HepG2 (cell line): ENCODE data around the gene LSM10. TPM values are rescaled to one million over a fixed set of nuclear protein-coding genes. Genes with fewer than 3 reads are reported as not detected.
A peak's percentile ranks its signal among the peaks of the same experiment; 100 is the strongest.

Experiments used
- EHMT2 ChIP-seq: fragments of 200-600 bp; sonication (generic); IDR thresholded peaks from 2 replicates; pipeline ENCODE4 v1.7.0; 2017; ENCODE audit warnings: antibody characterized with exemption, low read depth, low read length, borderline replicate concordance
- ELF1 ChIP-seq: sonication (generic); formaldehyde crosslinking; IDR thresholded peaks from 2 replicates; pipeline ENCODE4 v1.4.0; 2020; ENCODE audit warnings: missing genetic modification reagents
- FOXK2 ChIP-seq: fragments of 450-650 bp; IDR thresholded peaks from 2 replicates; pipeline ENCODE4 v1.6.1; 2016
- KDM2A ChIP-seq: sonication (generic); formaldehyde crosslinking; IDR thresholded peaks from 2 replicates; pipeline ENCODE4 v1.4.0; 2020; ENCODE audit warnings: low read depth, missing genetic modification reagents, borderline replicate concordance
- RBFOX2 ChIP-seq: fragments of 200-400 bp; formaldehyde crosslinking; IDR thresholded peaks from 2 replicates; pipeline ENCODE4 v1.6.1; 2017; ENCODE audit warnings: low read depth, mild to moderate bottlenecking, low read length
- ZFP1 ChIP-seq: IDR thresholded peaks from 2 replicates; pipeline ENCODE4 v1.6.1; 2016
- ZFP82 ChIP-seq: sonication (generic); formaldehyde crosslinking; IDR thresholded peaks from 2 replicates; pipeline ENCODE4 v1.5.1; 2020; ENCODE audit warnings: mild to moderate bottlenecking, missing genetic modification reagents, borderline replicate concordance
- ZNF256 ChIP-seq: sonication (generic); formaldehyde crosslinking; conservative IDR thresholded peaks from 2 replicates; pipeline ENCODE4 v1.4.0; 2020; ENCODE audit warnings: missing genetic modification reagents
- ZNF274 ChIP-seq: sonication (generic); formaldehyde crosslinking; IDR thresholded peaks from 2 replicates; pipeline ENCODE4 v1.5.1; 2020; ENCODE audit warnings: mild to moderate bottlenecking, missing genetic modification reagents
- ZNF292 ChIP-seq: sonication (generic); formaldehyde crosslinking; IDR thresholded peaks from 2 replicates; pipeline ENCODE4 v1.8.1; 2022; ENCODE audit warnings: mild to moderate bottlenecking, low read depth, missing genetic modification reagents, borderline replicate concordance
- ZNF615 ChIP-seq: sonication (generic); formaldehyde crosslinking; IDR thresholded peaks from 2 replicates; pipeline ENCODE4 v1.5.0; 2020; ENCODE audit warnings: mild to moderate bottlenecking, missing genetic modification reagents, borderline replicate concordance
- ZNF746 ChIP-seq: sonication (generic); formaldehyde crosslinking; IDR thresholded peaks from 2 replicates; pipeline ENCODE4 v1.8.0; 2022; ENCODE audit warnings: mild to moderate bottlenecking, missing genetic modification reagents
- polyA plus RNA-seq, 8 experiments: library from polyadenylated mRNA; depleted of rRNA in 3 of 8; stranded (reverse) in 7 of 8; unstranded in 1 of 8; fragments of >200 nt; fragmentation: Illumina TruSeq in 4 of 8; extraction: Trizol in 4 of 8; gene quantifications; 2 replicates each; pipeline versions ENCODE4 v1.2.1 to v1.2.3, GENCODE V29; 2011 to 2016; ENCODE audit warnings: low read depth in 4 of 8, missing spikeins in 1 of 8, mixed read lengths in 1 of 8; ENCODE audit not compliant: insufficient read depth in 1 of 8
- total RNA-seq, 5 experiments: library from RNA; depleted of rRNA; stranded (reverse); fragments of >200 nt; fragmentation: Illumina TruSeq; extraction: Trizol; gene quantifications; 2 replicates each; pipeline ENCODE4 v1.2.3, GENCODE V29; 2016; ENCODE audit warnings: low read depth in 1 of 5
- TF ChIP-seq, protein P1 (sequence below): sonication (generic); formaldehyde crosslinking; IDR thresholded peaks from 2 replicates; pipeline ENCODE4 v1.8.1; 2023; ENCODE audit warnings: missing genetic modification reagents, mild to moderate bottlenecking, borderline replicate concordance
- TF ChIP-seq, protein P2 (sequence below): sonication (generic); formaldehyde crosslinking; IDR thresholded peaks from 2 replicates; pipeline ENCODE4 v1.5.0; 2020; ENCODE audit warnings: missing genetic modification reagents
- TF ChIP-seq, protein P3 (sequence below): IDR thresholded peaks from 2 replicates; pipeline ENCODE4 v1.6.1; 2016
- TF ChIP-seq, protein P4 (sequence below): fragments of 450-650 bp; IDR thresholded peaks from 2 replicates; pipeline ENCODE4 v1.6.1; 2017
- TF ChIP-seq, protein P5 (sequence below): sonication (generic); formaldehyde crosslinking; IDR thresholded peaks from 2 replicates; pipeline ENCODE4 v1.4.0; 2020; ENCODE audit warnings: missing genetic modification reagents, mild to moderate bottlenecking, borderline replicate concordance
- TF ChIP-seq, protein P6 (sequence below): sonication (generic); formaldehyde crosslinking; conservative IDR thresholded peaks from 2 replicates; pipeline ENCODE4 v1.4.0; 2020; ENCODE audit warnings: mild to moderate bottlenecking, missing genetic modification reagents, moderate library complexity

The LSM10 gene
- total and polyA plus RNA-seq, 2 of the 13 experiments (the other 11 are each of a cell fraction or from before 2014, with no cell fraction given), result 14.0 to 52.0 TPM

DNA sequence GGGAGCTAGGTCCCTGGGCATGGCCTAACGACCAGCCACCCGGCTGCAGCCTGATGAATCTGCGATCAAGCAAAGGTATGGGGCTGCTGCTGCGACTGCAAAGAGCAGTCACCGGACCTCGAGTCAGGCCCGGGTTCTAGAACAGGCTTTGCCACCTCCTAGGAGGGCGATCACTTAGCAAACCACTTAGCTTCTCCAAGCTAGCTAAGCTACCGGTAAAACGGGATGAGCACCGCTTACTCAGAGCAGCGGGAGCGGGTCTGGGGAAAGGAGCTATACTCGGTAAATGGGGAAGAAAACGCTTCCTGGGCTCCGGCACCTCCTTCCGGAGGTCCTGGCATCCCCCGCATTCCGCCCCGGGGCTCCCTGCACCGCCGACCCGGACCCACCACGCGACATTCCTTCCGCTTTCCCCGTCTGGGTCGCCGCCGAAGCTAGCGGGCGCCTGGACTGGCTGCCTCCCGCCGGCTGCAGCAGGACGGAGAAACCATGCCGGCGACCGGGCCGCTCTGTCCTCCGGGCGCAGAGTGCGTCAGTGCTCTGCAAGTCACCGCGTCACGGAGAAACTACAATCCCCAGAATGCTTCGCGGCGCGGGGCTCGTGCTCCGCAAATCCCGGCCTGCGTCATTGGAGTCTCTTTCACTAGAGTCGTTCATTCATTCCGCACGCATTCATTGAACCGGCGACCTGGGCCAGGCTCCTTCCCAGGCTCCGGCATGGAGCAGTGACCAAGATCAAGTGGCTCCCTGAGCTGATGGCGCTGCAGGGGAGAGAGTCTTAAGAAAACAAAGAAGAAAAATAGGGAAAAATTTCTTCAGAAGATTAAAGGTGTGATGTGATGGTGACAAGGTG, at the start of gene LSM10 (continued):
- TF ChIP-seq ZNF274 (peak; percentile 70), ELF1 (CRISPR knock-in tag) (peak; percentile 73), KDM2A (CRISPR knock-in tag) (peak; percentile 86), EHMT2 (no peak), ZNF615 (CRISPR knock-in tag) (0 out of 2 replicates have a peak, but pooled peaks have one; percentile 40), ZFP1 (CRISPR knock-in tag) (peak; percentile 67; the same call in 1 of the 2 replicates), ZNF256 (CRISPR knock-in tag) (0 out of 2 replicates have a peak, but pooled peaks have one; percentile 30), FOXK2 (no peak), ZNF292 (peak; percentile 65; the same call in 1 of the 2 replicates), ZFP82 (CRISPR knock-in tag) (no peak), ZNF746 (CRISPR knock-in tag) (0 out of 2 replicates have a peak, but pooled peaks have one; percentile 39), RBFOX2 (peak; percentile 89)
- TF ChIP-seq, protein P1, sequence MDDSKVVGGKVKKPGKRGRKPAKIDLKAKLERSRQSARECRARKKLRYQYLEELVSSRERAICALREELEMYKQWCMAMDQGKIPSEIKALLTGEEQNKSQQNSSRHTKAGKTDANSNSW, result peak; percentile 47; the same call in 1 of the 2 replicates
- TF ChIP-seq, protein P2, sequence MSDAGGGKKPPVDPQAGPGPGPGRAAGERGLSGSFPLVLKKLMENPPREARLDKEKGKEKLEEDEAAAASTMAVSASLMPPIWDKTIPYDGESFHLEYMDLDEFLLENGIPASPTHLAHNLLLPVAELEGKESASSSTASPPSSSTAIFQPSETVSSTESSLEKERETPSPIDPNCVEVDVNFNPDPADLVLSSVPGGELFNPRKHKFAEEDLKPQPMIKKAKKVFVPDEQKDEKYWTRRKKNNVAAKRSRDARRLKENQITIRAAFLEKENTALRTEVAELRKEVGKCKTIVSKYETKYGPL, result no peak; the same call in 1 of the 2 replicates
- TF ChIP-seq, protein P3, sequence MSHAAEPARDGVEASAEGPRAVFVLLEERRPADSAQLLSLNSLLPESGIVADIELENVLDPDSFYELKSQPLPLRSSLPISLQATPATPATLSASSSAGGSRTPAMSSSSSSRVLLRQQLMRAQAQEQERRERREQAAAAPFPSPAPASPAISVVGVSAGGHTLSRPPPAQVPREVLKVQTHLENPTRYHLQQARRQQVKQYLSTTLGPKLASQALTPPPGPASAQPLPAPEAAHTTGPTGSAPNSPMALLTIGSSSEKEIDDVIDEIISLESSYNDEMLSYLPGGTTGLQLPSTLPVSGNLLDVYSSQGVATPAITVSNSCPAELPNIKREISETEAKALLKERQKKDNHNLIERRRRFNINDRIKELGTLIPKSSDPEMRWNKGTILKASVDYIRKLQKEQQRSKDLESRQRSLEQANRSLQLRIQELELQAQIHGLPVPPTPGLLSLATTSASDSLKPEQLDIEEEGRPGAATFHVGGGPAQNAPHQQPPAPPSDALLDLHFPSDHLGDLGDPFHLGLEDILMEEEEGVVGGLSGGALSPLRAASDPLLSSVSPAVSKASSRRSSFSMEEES (CRISPR knock-in tag), result peak; percentile 77
- TF ChIP-seq, protein P4, sequence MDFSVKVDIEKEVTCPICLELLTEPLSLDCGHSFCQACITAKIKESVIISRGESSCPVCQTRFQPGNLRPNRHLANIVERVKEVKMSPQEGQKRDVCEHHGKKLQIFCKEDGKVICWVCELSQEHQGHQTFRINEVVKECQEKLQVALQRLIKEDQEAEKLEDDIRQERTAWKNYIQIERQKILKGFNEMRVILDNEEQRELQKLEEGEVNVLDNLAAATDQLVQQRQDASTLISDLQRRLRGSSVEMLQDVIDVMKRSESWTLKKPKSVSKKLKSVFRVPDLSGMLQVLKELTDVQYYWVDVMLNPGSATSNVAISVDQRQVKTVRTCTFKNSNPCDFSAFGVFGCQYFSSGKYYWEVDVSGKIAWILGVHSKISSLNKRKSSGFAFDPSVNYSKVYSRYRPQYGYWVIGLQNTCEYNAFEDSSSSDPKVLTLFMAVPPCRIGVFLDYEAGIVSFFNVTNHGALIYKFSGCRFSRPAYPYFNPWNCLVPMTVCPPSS, result no peak
- TF ChIP-seq, protein P5, sequence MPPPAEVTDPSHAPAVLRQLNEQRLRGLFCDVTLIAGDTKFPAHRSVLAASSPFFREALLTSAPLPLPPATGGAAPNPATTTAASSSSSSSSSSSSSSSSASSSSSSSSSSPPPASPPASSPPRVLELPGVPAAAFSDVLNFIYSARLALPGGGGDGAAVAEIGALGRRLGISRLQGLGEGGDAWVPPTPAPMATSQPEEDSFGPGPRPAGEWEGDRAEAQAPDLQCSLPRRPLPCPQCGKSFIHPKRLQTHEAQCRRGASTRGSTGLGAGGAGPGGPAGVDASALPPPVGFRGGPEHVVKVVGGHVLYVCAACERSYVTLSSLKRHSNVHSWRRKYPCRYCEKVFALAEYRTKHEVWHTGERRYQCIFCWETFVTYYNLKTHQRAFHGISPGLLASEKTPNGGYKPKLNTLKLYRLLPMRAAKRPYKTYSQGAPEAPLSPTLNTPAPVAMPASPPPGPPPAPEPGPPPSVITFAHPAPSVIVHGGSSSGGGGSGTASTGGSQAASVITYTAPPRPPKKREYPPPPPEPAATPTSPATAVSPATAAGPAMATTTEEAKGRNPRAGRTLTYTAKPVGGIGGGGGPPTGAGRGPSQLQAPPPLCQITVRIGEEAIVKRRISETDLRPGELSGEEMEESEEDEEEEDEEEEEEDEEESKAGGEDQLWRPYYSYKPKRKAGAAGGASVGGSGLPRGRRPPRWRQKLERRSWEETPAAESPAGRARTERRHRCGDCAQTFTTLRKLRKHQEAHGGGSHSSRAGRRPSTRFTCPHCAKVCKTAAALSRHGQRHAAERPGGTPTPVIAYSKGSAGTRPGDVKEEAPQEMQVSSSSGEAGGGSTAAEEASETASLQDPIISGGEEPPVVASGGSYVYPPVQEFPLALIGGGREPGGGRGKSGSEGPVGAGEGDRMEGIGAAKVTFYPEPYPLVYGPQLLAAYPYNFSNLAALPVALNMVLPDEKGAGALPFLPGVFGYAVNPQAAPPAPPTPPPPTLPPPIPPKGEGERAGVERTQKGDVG (CRISPR knock-in tag), result no peak
- TF ChIP-seq, protein P6, sequence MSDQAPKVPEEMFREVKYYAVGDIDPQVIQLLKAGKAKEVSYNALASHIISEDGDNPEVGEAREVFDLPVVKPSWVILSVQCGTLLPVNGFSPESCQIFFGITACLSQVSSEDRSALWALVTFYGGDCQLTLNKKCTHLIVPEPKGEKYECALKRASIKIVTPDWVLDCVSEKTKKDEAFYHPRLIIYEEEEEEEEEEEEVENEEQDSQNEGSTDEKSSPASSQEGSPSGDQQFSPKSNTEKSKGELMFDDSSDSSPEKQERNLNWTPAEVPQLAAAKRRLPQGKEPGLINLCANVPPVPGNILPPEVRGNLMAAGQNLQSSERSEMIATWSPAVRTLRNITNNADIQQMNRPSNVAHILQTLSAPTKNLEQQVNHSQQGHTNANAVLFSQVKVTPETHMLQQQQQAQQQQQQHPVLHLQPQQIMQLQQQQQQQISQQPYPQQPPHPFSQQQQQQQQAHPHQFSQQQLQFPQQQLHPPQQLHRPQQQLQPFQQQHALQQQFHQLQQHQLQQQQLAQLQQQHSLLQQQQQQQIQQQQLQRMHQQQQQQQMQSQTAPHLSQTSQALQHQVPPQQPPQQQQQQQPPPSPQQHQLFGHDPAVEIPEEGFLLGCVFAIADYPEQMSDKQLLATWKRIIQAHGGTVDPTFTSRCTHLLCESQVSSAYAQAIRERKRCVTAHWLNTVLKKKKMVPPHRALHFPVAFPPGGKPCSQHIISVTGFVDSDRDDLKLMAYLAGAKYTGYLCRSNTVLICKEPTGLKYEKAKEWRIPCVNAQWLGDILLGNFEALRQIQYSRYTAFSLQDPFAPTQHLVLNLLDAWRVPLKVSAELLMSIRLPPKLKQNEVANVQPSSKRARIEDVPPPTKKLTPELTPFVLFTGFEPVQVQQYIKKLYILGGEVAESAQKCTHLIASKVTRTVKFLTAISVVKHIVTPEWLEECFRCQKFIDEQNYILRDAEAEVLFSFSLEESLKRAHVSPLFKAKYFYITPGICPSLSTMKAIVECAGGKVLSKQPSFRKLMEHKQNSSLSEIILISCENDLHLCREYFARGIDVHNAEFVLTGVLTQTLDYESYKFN (CRISPR knock-in tag), result no peak
